ENCODE results near the gene CFAP45. TPM values are rescaled to one million over a fixed set of nuclear protein-coding genes. Genes with fewer than 3 reads are reported as not detected.
"Not testable (repeated sequence)": the region's sequence is repeated elsewhere in the genome, so short reads cannot be mapped to it uniquely, and the experiment has no call there.

The CFAP45 gene
- total and polyA plus RNA-seq, 2 donors = 0.52 to 1.3 TPM

GRCh38 chr1:159913451-159914192 is 13.7 kb upstream of the CFAP45 start:
- no peaks in the 10 kb centered on the region for H3K9me3 ChIP-seq (ENCODE audit: control insufficient read depth in 2 of 2, insufficient read depth in 1 of 2, low read length in 1 of 2)
- no peak for DNase-seq (ENCODE audit: low read depth in 6 of 9, low spot score in 9 of 9)
- no peaks in the 10 kb centered on the region for H3K27me3 ChIP-seq (ENCODE audit: control insufficient read depth in 2 of 2, insufficient read depth in 1 of 2, low read length in 1 of 2)
- peaks cover 29 to 64% of the 10 kb centered on the region in 2 donors for H3K4me1 ChIP-seq (ENCODE audit: control insufficient read depth in 2 of 2, insufficient read depth in 2 of 2, low read length in 2 of 2)
- H3K27ac ChIP-seq (ENCODE audit: low read depth in 1 of 2, low read length in 1 of 2) = no peak overlapping the region
- peaks cover 23 to 30% of the 10 kb centered on the region in 2 donors for H3K36me3 ChIP-seq (ENCODE audit: control insufficient read depth in 2 of 2, insufficient read depth in 2 of 2, low read length in 1 of 2)
- no peak overlapping the region for H3K4me3 ChIP-seq (ENCODE audit: low read length in 2 of 2)
- 92% methylated on average over 5 of the region's 5 CpGs for WGBS

- H3K9me3 ChIP-seq (ENCODE audit: control insufficient read depth in 2 of 2, insufficient read depth in 1 of 2, low read length in 1 of 2) = no peaks in the 10 kb centered on the region
- H3K4me3 ChIP-seq (ENCODE audit: low read length in 2 of 2) = no peak overlapping the region
- H3K36me3 ChIP-seq (ENCODE audit: control insufficient read depth in 2 of 2, insufficient read depth in 2 of 2, low read length in 1 of 2) = peaks cover 9 to 12% of the 10 kb centered on the region in 2 donors
- H3K27me3 ChIP-seq (ENCODE audit: control insufficient read depth in 2 of 2, insufficient read depth in 1 of 2, low read length in 1 of 2) = no peaks in the 10 kb centered on the region
- no peak for DNase-seq (ENCODE audit: low read depth in 6 of 9, low spot score in 9 of 9)
- 59% methylated on average over 6 of the region's 6 CpGs for WGBS
- H3K27ac ChIP-seq (ENCODE audit: low read depth in 1 of 2, low read length in 1 of 2) = peak overlapping the region in 1 of 2 donors; percentile 61
- H3K4me1 ChIP-seq (ENCODE audit: control insufficient read depth in 2 of 2, insufficient read depth in 2 of 2, low read length in 2 of 2) = peaks cover 22 to 48% of the 10 kb centered on the region in 2 donors
Measured at GRCh38 chr1:159911326-159912070, 11.5 kb upstream of the CFAP45 start.

GRCh38 chr1:159908031-159908940 is 8.3 kb upstream of the CFAP45 start:
- H3K4me1 ChIP-seq (ENCODE audit: control insufficient read depth in 2 of 2, insufficient read depth in 2 of 2, low read length in 2 of 2) = peaks cover 20 to 32% of the 10 kb centered on the region in 2 donors
- no peak for DNase-seq (ENCODE audit: low read depth in 6 of 9, low spot score in 9 of 9)

GRCh38 chr1:159906960-159907359 is 7.0 kb upstream of the CFAP45 start:
- WGBS = 92% methylated on average over 1 of the region's 1 CpG
- no peak overlapping the region for H3K27ac ChIP-seq (ENCODE audit: low read depth in 1 of 2, low read length in 1 of 2)
- H3K4me1 ChIP-seq (ENCODE audit: control insufficient read depth in 2 of 2, insufficient read depth in 2 of 2, low read length in 2 of 2) = peaks cover 20 to 27% of the 10 kb centered on the region in 2 donors
- no peaks in the 10 kb centered on the region for H3K9me3 ChIP-seq (ENCODE audit: control insufficient read depth in 2 of 2, insufficient read depth in 1 of 2, low read length in 1 of 2)
- no peak overlapping the region for H3K4me3 ChIP-seq (ENCODE audit: low read length in 2 of 2)
- DNase-seq (ENCODE audit: low read depth in 6 of 9, low spot score in 9 of 9) = no peak
- H3K36me3 ChIP-seq (ENCODE audit: control insufficient read depth in 2 of 2, insufficient read depth in 2 of 2, low read length in 1 of 2) = no peaks in the 10 kb centered on the region
- no peaks in the 10 kb centered on the region for H3K27me3 ChIP-seq (ENCODE audit: control insufficient read depth in 2 of 2, insufficient read depth in 1 of 2, low read length in 1 of 2)

More at GRCh38 chr1:159908031-159908940, 8.3 kb upstream of the CFAP45 start:
- Histone ChIP-seq H3K36me3 (ENCODE audit: control insufficient read depth in 2 of 2, insufficient read depth in 2 of 2, low read length in 1 of 2) (no peaks in the 10 kb centered on the region), H3K9me3 (ENCODE audit: control insufficient read depth in 2 of 2, insufficient read depth in 1 of 2, low read length in 1 of 2) (no peaks in the 10 kb centered on the region), H3K4me3 (ENCODE audit: low read length in 2 of 2) (no peak overlapping the region), H3K27me3 (ENCODE audit: control insufficient read depth in 2 of 2, insufficient read depth in 1 of 2, low read length in 1 of 2) (no peaks in the 10 kb centered on the region), H3K27ac (ENCODE audit: low read depth in 1 of 2, low read length in 1 of 2) (no peak overlapping the region)
- 94% methylated on average over 9 of the region's 9 CpGs for WGBS

GRCh38 chr1:159904036-159904435 is 4.1 kb upstream of the CFAP45 start:
- 81% methylated on average over 3 of the region's 3 CpGs for WGBS
- H3K4me1 ChIP-seq (ENCODE audit: control insufficient read depth in 2 of 2, insufficient read depth in 2 of 2, low read length in 2 of 2) = not testable (repeated sequence)

GRCh38 chr1:159902541-159902940 is 2.6 kb upstream of the CFAP45 start:
- Histone ChIP-seq H3K4me3 (ENCODE audit: low read length in 2 of 2) (no peak overlapping the region), H3K36me3 (ENCODE audit: control insufficient read depth in 2 of 2, insufficient read depth in 2 of 2, low read length in 1 of 2) (no peaks in the 10 kb centered on the region), H3K4me1 (ENCODE audit: control insufficient read depth in 2 of 2, insufficient read depth in 2 of 2, low read length in 2 of 2) (peaks cover 0 to 8% of the 10 kb centered on the region in 2 donors), H3K27me3 (ENCODE audit: control insufficient read depth in 2 of 2, insufficient read depth in 1 of 2, low read length in 1 of 2) (no peaks in the 10 kb centered on the region), H3K27ac (ENCODE audit: low read depth in 1 of 2, low read length in 1 of 2) (no peak overlapping the region), H3K9me3 (ENCODE audit: control insufficient read depth in 2 of 2, insufficient read depth in 1 of 2, low read length in 1 of 2) (no peaks in the 10 kb centered on the region)
- 98% methylated on average over 3 of the region's 3 CpGs for WGBS
- no peak for DNase-seq (ENCODE audit: low read depth in 6 of 9, low spot score in 9 of 9)

More at GRCh38 chr1:159904036-159904435, 4.1 kb upstream of the CFAP45 start:
- not testable (repeated sequence) for H3K9me3 ChIP-seq (ENCODE audit: control insufficient read depth in 2 of 2, insufficient read depth in 1 of 2, low read length in 1 of 2); DNase-seq (ENCODE audit: low read depth in 6 of 9, low spot score in 9 of 9); H3K27me3 ChIP-seq (ENCODE audit: control insufficient read depth in 2 of 2, insufficient read depth in 1 of 2, low read length in 1 of 2); H3K27ac ChIP-seq (ENCODE audit: low read depth in 1 of 2, low read length in 1 of 2); H3K4me3 ChIP-seq (ENCODE audit: low read length in 2 of 2); H3K36me3 ChIP-seq (ENCODE audit: control insufficient read depth in 2 of 2, insufficient read depth in 2 of 2, low read length in 1 of 2)

GRCh38 chr1:159900755-159901360 is 893 bp upstream of the CFAP45 start:
- no peak for DNase-seq (ENCODE audit: low read depth in 6 of 9, low spot score in 9 of 9)

GRCh38 chr1:159899634-159900033 is 331 bp downstream of the CFAP45 start:
- H3K4me1 ChIP-seq (ENCODE audit: control insufficient read depth in 2 of 2, insufficient read depth in 2 of 2, low read length in 2 of 2); H3K4me3 ChIP-seq (ENCODE audit: low read length in 2 of 2); DNase-seq (ENCODE audit: low read depth in 6 of 9, low spot score in 9 of 9); H3K36me3 ChIP-seq (ENCODE audit: control insufficient read depth in 2 of 2, insufficient read depth in 2 of 2, low read length in 1 of 2); H3K27ac ChIP-seq (ENCODE audit: low read depth in 1 of 2, low read length in 1 of 2); H3K27me3 ChIP-seq (ENCODE audit: control insufficient read depth in 2 of 2, insufficient read depth in 1 of 2, low read length in 1 of 2); H3K9me3 ChIP-seq (ENCODE audit: control insufficient read depth in 2 of 2, insufficient read depth in 1 of 2, low read length in 1 of 2): not testable (repeated sequence)
- 94% methylated on average over 14 of the region's 15 CpGs for WGBS

More at GRCh38 chr1:159900755-159901360, 893 bp upstream of the CFAP45 start:
- no peak overlapping the region for H3K27ac ChIP-seq (ENCODE audit: low read depth in 1 of 2, low read length in 1 of 2)
- no peak overlapping the region for H3K4me3 ChIP-seq (ENCODE audit: low read length in 2 of 2)
- H3K27me3 ChIP-seq (ENCODE audit: control insufficient read depth in 2 of 2, insufficient read depth in 1 of 2, low read length in 1 of 2) = no peaks in the 10 kb centered on the region
- H3K4me1 ChIP-seq (ENCODE audit: control insufficient read depth in 2 of 2, insufficient read depth in 2 of 2, low read length in 2 of 2) = peaks cover 0 to 8% of the 10 kb centered on the region in 2 donors
- H3K36me3 ChIP-seq (ENCODE audit: control insufficient read depth in 2 of 2, insufficient read depth in 2 of 2, low read length in 1 of 2) = no peaks in the 10 kb centered on the region
- H3K9me3 ChIP-seq (ENCODE audit: control insufficient read depth in 2 of 2, insufficient read depth in 1 of 2, low read length in 1 of 2) = no peaks in the 10 kb centered on the region
- 95% methylated on average over 2 of the region's 2 CpGs for WGBS
